ENCODE measurements around the gene SLC17A9.

GRCh38 chr20:62966212-62967148 is 14.0 kb downstream of the SLC17A9 start:
- TF ChIP-seq CTCF (IDR thresholded peaks at IDR 0.05; ENCODE audit: insufficient read depth, low read depth, low read length): no peak
- TF ChIP-seq EZH2 (IDR thresholded peaks at IDR 0.05; ENCODE audit: insufficient read depth, low read length): no peak
